Testis (tissue), 3 donors: ENCODE results near the gene ZCCHC7. TPM values are rescaled to one million over a fixed set of nuclear protein-coding genes. Genes with fewer than 3 reads are reported as not detected.

Experiments used
- DNase-seq: peaks from one replicate; pipeline ENCODE4 v3.0.0-alpha.2; 2019
- H3K27ac ChIP-seq, 2 donors: fragments of 200-600 bp; sonication (generic); one replicate each; pipeline ENCODE4 v1.5.1; 2019
- H3K27me3 ChIP-seq: fragments of 200-600 bp; sonication (generic); one replicate; pipeline ENCODE4 v1.5.1; 2019
- H3K36me3 ChIP-seq: fragments of 200-600 bp; sonication (generic); one replicate; pipeline ENCODE4 v1.5.1; 2017; ENCODE audit warnings: low read depth; ENCODE audit errors: missing control alignments
- H3K4me1 ChIP-seq: fragments of 200-600 bp; sonication (generic); one replicate; pipeline ENCODE4 v1.5.1; 2019
- H3K4me3 ChIP-seq, 2 donors: fragments of 200-600 bp; sonication (generic); one replicate each; pipeline ENCODE4 v1.5.1; 2017 to 2019
- H3K9me3 ChIP-seq: fragments of 200-600 bp; sonication (generic); one replicate; pipeline ENCODE4 v1.5.1; 2017
- CTCF ChIP-seq, 3 experiments: fragments of 450-650 bp in 2 of 3; fragments of 200-600 bp in 1 of 3; sonication (generic) in 1 of 3; IDR thresholded peaks; one replicate each; pipeline ENCODE4 v1.5.1; 2016 to 2019; ENCODE audit warnings: antibody characterized with exemption in 3 of 3, mild to moderate bottlenecking in 2 of 3, moderate library complexity in 1 of 3
- POLR2A ChIP-seq: fragments of 450-650 bp; IDR thresholded peaks from one replicate; pipeline ENCODE4 v1.6.1; 2017; ENCODE audit warnings: antibody characterized with exemption, mild to moderate bottlenecking, moderate library complexity
- WGBS, 2 donors: methylation state at CpG; one replicate each; pipeline ENCODE4 v1.1.5; 2018; 5-methylcytosine and 5-hydroxymethylcytosine counted together
- intact Hi-C: fragments of 100-400 bp; cut with DNase I; formaldehyde crosslinking; loops from one replicate; pipeline ENCODE4 v1.15.1; 2023; ENCODE audit warnings: low total_unique reads
- polyA plus RNA-seq: library from polyadenylated mRNA; stranded (reverse); fragments of 350-450 nt; fragmentation: Illumina TruSeq; extraction: RNeasy Lipid Tissue Mini Kit (QIAGEN cat#74804); gene quantifications from one replicate; pipeline ENCODE4 v1.2.3, GENCODE V29; 2014; ENCODE audit warnings: low read depth, low replicate concordance; ENCODE audit not compliant: insufficient read depth
- total RNA-seq, 2 donors: library from RNA; depleted of rRNA; stranded (reverse); fragments of >200 nt; gene quantifications; one replicate each; pipeline ENCODE4 v1.2.3, GENCODE V29; 2016

ZCCHC7 gene
- total and polyA plus RNA-seq, 3 donors from 2014 or later = 14.4 to 20.6 (median 18.5) TPM

DNA sequence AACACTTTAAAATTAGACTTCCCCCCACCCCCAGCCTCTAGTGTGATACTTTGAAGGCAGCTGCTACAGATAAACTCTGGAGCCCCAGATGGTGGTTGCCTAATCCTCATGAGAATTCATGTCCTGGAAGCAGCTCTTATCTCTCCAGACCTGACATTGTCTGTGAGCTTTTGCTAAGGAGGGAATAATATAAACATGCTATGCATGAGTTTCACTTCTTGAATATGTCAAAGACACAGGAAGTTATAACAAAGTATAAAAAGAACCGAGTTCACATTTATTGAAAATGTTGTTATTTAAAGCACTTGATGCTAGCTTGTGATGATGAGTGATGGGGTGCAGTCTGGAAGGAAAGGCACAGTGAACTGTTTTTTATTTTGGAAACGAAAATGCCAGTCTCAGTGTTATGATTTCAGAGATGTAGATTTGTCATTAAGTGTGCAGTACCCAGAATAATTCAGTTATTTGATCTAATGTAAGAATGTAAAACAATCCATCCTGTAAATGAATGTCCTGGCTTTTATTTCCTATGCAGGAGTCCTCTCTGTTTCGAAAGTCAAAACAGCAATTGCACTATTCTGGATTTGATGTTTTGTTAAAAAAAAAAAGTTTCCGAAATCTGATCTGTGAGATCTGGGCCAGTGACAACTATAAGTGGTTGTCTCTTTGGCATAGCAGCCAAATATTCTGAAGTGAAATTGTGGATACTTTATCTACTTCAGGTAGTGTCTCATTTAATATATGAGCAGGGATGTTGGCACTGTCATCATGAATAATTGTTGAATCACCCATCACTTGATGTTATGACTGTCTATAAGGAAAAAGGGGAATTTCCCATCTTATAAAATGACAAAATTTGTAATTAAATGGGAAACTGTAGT lies 77.0 kb downstream of the ZCCHC7 start:
- H3K4me1 ChIP-seq = peaks cover 6% of the 10 kb centered on the region
- no peak for DNase-seq
- 45 to 57% methylated on average over 4 of the region's 4 CpGs for WGBS, 2 donors
- no peak overlapping the region for H3K4me3 ChIP-seq
- no peaks in the 10 kb centered on the region for H3K9me3 ChIP-seq
- no peaks in the 10 kb centered on the region for H3K36me3 ChIP-seq
- intact Hi-C loops = no loop called here
- H3K27ac ChIP-seq = no peak overlapping the region
- H3K27me3 ChIP-seq = no peaks in the 10 kb centered on the region
- TF ChIP-seq POLR2A (no peak), CTCF (IDR thresholded peaks at IDR 0.05) (no peak)

- no peak for DNase-seq
- 85 to 87% methylated on average over 2 of the region's 2 CpGs for WGBS, 2 donors
Observed at GRCh38 chr9:37198039-37198729, 77.8 kb downstream of the ZCCHC7 start.

DNA sequence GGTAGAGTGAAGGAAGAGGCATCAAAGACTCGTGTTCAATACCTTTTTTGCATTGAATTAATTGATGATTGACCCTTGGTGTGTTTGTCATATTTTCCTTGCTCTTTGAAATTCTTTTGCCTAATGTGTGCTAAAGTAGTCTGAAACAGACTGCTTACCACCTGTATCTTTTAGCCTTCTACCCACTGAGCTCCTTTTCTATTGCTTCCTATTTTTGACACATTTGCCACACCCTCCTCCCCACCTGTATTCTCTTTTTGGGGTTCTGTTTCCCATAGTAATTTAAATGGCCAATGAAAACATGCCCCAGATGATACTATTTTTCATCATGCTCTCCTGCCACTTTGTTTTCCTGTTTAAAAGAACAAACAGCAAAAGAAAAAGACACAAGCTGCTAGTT lies 78.5 kb downstream of the ZCCHC7 start:
- Histone ChIP-seq H3K27me3 (no peaks in the 10 kb centered on the region), H3K4me3 (no peak overlapping the region), H3K27ac (no peak overlapping the region), H3K36me3 (no peaks in the 10 kb centered on the region), H3K9me3 (no peaks in the 10 kb centered on the region), H3K4me1 (peaks cover 6% of the 10 kb centered on the region)
- DNase-seq = no peak
- intact Hi-C loops = no loop called here
- WGBS, 2 donors = 79 to 87% methylated on average over 1 of the region's 1 CpG
- no peak for TF ChIP-seq CTCF (IDR thresholded peaks at IDR 0.05)
- no peak for TF ChIP-seq POLR2A

More at GRCh38 chr9:37198039-37198729, 77.8 kb downstream of the ZCCHC7 start:
- Histone ChIP-seq H3K4me1 (peaks cover 6% of the 10 kb centered on the region), H3K27me3 (no peaks in the 10 kb centered on the region), H3K4me3 (no peak overlapping the region), H3K36me3 (no peaks in the 10 kb centered on the region), H3K9me3 (no peaks in the 10 kb centered on the region), H3K27ac (no peak overlapping the region)
- TF ChIP-seq CTCF (IDR thresholded peaks at IDR 0.05) (no peak), POLR2A (no peak)
- intact Hi-C loops = no loop called here

- TF ChIP-seq CTCF (IDR thresholded peaks at IDR 0.05) (no peak), POLR2A (no peak)
- intact Hi-C loops = no loop called here
- Histone ChIP-seq H3K4me3 (no peak overlapping the region), H3K36me3 (no peaks in the 10 kb centered on the region), H3K27ac (no peak overlapping the region), H3K9me3 (no peaks in the 10 kb centered on the region), H3K4me1 (peaks cover 6% of the 10 kb centered on the region), H3K27me3 (no peaks in the 10 kb centered on the region)
- WGBS, 2 donors = 93 to 98% methylated on average over 1 of the region's 1 CpG
- no peak for DNase-seq
Observed at GRCh38 chr9:37200433-37201005, 80.1 kb downstream of the ZCCHC7 start.
